Activated B cell treated with CpG ODN at 0.5 μM for 24 hours (primary cell): ENCODE data around the gene UBA52. TPM values are rescaled to one million over a fixed set of nuclear protein-coding genes. Genes with fewer than 3 reads are reported as not detected.

Source experiments
- ATAC-seq: fragments of 200-7000 bp; cut with Tn5 transposase; one replicate; pipeline ENCODE4 v1.10.0; 2021; ENCODE audit warnings: low read depth, mild to moderate bottlenecking, moderate library complexity
- CTCF ChIA-PET: fragments of 350-600 bp; sonication (Branson Sonifier 250); formaldehyde crosslinking; loops from one replicate; lab custom pipeline; 2021; ENCODE audit warnings: antibody characterized with exemption; lab: Charles Lee
- POLR2A ChIA-PET: fragments of 350-600 bp; sonication (Branson Sonifier 250); formaldehyde crosslinking; loops from one replicate; lab custom pipeline; 2021; ENCODE audit warnings: antibody characterized with exemption; lab: Charles Lee
- DNase-seq: peaks from one replicate; pipeline ENCODE4 v3.0.0; 2022
- H3K27ac Mint-ChIP-seq: one replicate; pipeline ENCODE4 v1.8.0; 2020; ENCODE audit warnings: mixed read lengths
- H3K27me3 Mint-ChIP-seq: one replicate; pipeline ENCODE4 v1.8.0; 2021; ENCODE audit warnings: mixed read lengths
- H3K36me3 Mint-ChIP-seq: one replicate; pipeline ENCODE4 v1.8.0; 2021; ENCODE audit warnings: low read depth, mixed read lengths
- H3K4me1 Mint-ChIP-seq: one replicate; pipeline ENCODE4 v1.8.0; 2021; ENCODE audit warnings: mixed read lengths
- H3K4me3 Mint-ChIP-seq: one replicate; pipeline ENCODE4 v1.8.0; 2020; ENCODE audit warnings: mild to moderate bottlenecking, mixed read lengths
- H3K9me3 Mint-ChIP-seq: one replicate; pipeline ENCODE4 v1.8.0; 2020; ENCODE audit warnings: mixed read lengths
- intact Hi-C: fragments of 100-400 bp; cut with micrococcal nuclease; formaldehyde crosslinking; loops from one replicate; pipeline ENCODE4 v1.15.1; 2024
- total RNA-seq: library from RNA; stranded (reverse); gene quantifications from 2 replicates; pipeline ENCODE4 v1.2.3, GENCODE V29; 2022
- TF ChIP-seq, protein P1 (sequence below): fragments of 200-600 bp; IDR thresholded peaks from one replicate; pipeline ENCODE4 v1.8.0; 2022; ENCODE audit warnings: antibody characterized with exemption, mild to moderate bottlenecking

The UBA52 gene
- total RNA-seq, 1 donor from 2014 or later, result 1,962 TPM

DNA sequence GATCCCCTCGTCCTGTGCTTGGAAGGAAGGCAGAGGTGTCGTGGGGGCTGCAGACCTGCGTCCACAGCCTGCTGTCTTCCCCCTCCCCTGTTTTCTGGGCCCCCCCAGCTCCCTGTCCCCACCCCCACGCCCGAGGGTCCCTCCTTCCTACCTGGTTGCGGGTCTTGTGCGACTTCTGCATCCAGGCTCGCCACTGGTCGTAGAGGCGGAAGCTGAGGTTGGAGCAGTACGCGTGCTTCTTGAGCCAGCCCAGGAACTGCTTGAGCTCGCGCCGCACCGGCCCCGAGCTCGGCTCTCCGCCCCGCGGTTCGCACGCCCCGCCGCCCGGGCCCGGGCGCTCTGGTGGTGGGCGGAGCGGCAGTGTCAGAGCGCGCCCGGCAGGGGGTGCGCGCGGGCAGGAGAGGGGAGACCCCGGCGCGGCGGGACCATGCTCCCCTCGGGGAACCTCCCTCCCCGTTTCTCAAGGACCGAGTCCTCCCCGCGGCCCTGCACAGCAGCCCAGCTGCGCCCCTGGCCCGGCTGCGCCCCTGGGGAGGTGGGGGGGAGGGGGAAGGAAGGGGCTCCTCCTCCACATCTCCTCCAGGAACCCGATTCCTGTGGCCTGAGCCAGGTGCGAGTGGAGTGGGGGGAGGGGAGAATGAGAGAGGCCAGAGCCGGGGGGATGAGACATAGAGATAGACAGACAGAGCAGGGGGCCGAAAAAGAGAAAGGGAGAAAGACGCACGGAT is 22.6 kb downstream of the UBA52 start:
- DNase-seq, result peak; percentile 75
- TF ChIP-seq, protein P1, sequence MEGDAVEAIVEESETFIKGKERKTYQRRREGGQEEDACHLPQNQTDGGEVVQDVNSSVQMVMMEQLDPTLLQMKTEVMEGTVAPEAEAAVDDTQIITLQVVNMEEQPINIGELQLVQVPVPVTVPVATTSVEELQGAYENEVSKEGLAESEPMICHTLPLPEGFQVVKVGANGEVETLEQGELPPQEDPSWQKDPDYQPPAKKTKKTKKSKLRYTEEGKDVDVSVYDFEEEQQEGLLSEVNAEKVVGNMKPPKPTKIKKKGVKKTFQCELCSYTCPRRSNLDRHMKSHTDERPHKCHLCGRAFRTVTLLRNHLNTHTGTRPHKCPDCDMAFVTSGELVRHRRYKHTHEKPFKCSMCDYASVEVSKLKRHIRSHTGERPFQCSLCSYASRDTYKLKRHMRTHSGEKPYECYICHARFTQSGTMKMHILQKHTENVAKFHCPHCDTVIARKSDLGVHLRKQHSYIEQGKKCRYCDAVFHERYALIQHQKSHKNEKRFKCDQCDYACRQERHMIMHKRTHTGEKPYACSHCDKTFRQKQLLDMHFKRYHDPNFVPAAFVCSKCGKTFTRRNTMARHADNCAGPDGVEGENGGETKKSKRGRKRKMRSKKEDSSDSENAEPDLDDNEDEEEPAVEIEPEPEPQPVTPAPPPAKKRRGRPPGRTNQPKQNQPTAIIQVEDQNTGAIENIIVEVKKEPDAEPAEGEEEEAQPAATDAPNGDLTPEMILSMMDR, result no peak
- CTCF ChIA-PET, result interaction anchor here (0.6 to 3.1 kb wide), 13 partner anchors 8 to 393 kb away, joined by 3 to 38 read pairs (median 3); partner anchors contain the start of genes ELL and UBA52
- Mint-ChIP-seq H3K9me3 (no peaks in the 10 kb centered on the region), H3K4me1 (peaks cover 29% of the 10 kb centered on the region), H3K27ac (no peak overlapping the region), H3K4me3 (peak overlapping the region; percentile 76), H3K36me3 (peaks cover 10% of the 10 kb centered on the region), H3K27me3 (peaks cover 5% of the 10 kb centered on the region)
- POLR2A ChIA-PET, result interaction anchor here (0.6 to 2.6 kb wide), 7 partner anchors 23 to 325 kb away, joined by 3 to 13 read pairs (median 6); partner anchors contain the start of genes COPE, DDX49, KXD1 and UBA52
- intact Hi-C loops, result loop anchor here (1.0 to 5.0 kb wide), 4 partner anchors 81 to 393 kb away; no protein-coding TSS in a partner anchor
- ATAC-seq, result peak; percentile 83

DNA sequence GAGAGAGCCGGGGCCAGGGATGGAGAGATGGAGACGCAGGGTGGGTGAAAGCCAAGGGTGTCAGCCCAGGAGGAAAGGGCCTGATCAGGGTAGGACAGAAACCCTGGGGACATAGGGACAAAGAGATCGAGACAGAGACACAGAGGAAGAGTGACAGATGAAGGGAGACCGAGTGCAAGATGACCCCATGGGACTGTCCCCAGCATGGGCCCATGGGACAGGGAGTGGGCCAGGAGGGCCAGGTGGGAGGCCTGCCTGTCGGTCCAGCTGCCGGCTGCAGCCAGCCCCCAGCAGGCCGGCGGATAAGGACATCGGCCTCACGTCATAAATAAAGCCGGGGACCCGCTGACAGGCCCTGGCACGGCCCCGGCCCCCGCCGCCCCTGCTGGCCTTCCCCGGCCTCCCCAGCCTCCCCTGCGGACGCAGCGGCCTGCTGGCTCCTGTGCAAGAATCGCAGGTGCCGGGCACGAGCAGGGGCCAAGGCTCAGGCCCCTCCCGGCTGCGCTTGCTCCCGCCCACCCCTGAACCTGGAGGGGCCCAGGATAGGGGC is 23.2 kb downstream of the UBA52 start:
- Mint-ChIP-seq H3K36me3 (peaks cover 10% of the 10 kb centered on the region), H3K27ac (no peak overlapping the region), H3K4me3 (peak overlapping the region; percentile 76), H3K9me3 (no peaks in the 10 kb centered on the region), H3K27me3 (peaks cover 8% of the 10 kb centered on the region), H3K4me1 (peaks cover 25% of the 10 kb centered on the region)
- DNase-seq, result no peak
- intact Hi-C loops, result loop anchor here (1.0 to 5.0 kb wide), 4 partner anchors 80 to 392 kb away; no protein-coding TSS in a partner anchor
- CTCF ChIA-PET, result interaction anchor here (1.0 to 3.1 kb wide), 6 partner anchors 50 to 253 kb away, joined by 3 to 38 read pairs (median 3); partner anchors contain the start of genes ELL and UPF1
- POLR2A ChIA-PET, result interaction anchor here (0.6 to 2.6 kb wide), 3 partner anchors 74 to 252 kb away, joined by 4 to 6 read pairs (median 6); no protein-coding TSS in a partner anchor
- TF ChIP-seq, protein P1, result no peak
- ATAC-seq, result no peak

DNA sequence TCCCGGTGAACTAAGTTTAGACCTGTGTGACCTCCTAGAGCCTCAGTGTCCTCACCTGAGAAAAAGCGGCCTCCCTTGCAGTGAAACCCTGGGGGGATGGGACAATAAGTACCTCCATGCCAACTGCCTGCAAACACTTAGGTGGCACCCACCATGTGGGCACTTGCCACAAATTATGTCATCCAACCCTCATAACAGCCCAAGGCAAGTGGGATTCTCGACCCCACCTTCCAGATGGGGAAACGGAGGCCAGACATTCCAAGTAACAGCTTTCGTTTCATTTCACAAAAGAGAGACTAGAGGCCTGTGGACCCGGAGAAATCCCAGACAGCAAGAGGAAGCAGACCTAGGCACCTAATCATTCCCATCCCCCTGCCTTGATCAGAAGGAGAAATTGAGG is 23.8 kb downstream of the UBA52 start:
- ChIA-PET POLR2A (no interaction called here), CTCF (interaction anchor here (1.1 to 1.5 kb wide), 2 partner anchors 237 to 252 kb away, joined by 3 read pairs; partner anchors contain the start of gene UPF1)
- Mint-ChIP-seq H3K4me3 (peak overlapping the region; percentile 50), H3K36me3 (peaks cover 10% of the 10 kb centered on the region), H3K9me3 (no peaks in the 10 kb centered on the region), H3K4me1 (peaks cover 21% of the 10 kb centered on the region), H3K27me3 (peaks cover 10% of the 10 kb centered on the region), H3K27ac (no peak overlapping the region)
- ATAC-seq (no peak), DNase-seq (no peak)
- TF ChIP-seq, protein P1, result no peak
- intact Hi-C loops, result no loop called here

DNA sequence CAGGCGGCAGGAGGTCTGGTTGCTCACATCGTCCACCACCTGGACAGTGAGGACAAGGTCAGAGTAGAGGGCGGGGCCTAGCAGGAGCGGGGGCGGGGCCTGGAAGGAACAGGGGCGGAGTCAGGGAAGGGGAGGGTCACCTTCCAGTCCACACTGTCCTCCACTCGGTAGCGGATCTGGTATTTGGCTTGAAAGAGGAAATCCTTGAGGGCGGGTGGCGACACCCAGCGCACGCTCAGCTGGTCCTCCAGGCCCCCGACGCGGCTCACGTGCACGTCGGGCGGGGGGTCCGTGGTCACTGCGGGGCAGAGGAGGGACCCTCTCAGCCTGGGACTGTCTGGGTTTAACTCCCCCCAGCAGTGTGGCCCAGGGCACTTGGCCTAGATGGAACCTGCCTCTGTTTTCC is 25.1 kb downstream of the UBA52 start:
- Mint-ChIP-seq H3K9me3 (no peaks in the 10 kb centered on the region), H3K27me3 (peaks cover 16% of the 10 kb centered on the region), H3K27ac (no peak overlapping the region), H3K4me1 (peaks cover 15% of the 10 kb centered on the region), H3K4me3 (no peak overlapping the region), H3K36me3 (no peaks in the 10 kb centered on the region)
- intact Hi-C loops, result no loop called here
- POLR2A ChIA-PET, result no interaction called here
- CTCF ChIA-PET, result interaction anchor here (0.9 kb wide), 1 partner anchor 250 kb away, joined by 3 read pairs; no protein-coding TSS in a partner anchor
- DNase-seq (no peak), ATAC-seq (no peak)
- TF ChIP-seq, protein P1, result no peak
